DMS153 (cell line): Measurements from ENCODE around the gene SLC7A6OS.
A peak's percentile ranks its signal among the peaks of the same experiment; 100 is the strongest.

Experiments
- DNase-seq: peaks from one replicate; lab custom pipeline; 2025; lab: John Stamatoyannopoulos, UW

The SLC7A6OS gene

GRCh38 chr16:68310774-68311511 is at the start of gene SLC7A6OS, which contains the start of gene PRMT7:
Gene SLC7A6OS, minus strand, starts transcription at chr16:68310946. Its CDS starts 20 bp downstream, at chr16:68310926.
Gene PRMT7, plus strand, starts transcription at chr16:68311019. Its CDS starts 4,961 bp downstream, at chr16:68315980.
- DNase-seq = peak; percentile 78

- DNase-seq = no peak
These were observed 48.8 kb upstream of the SLC7A6OS start for GRCh38 chr16:68359398-68360191.

GRCh38 chr16:68358951-68359350 is 48.2 kb upstream of the SLC7A6OS start:
- DNase-seq = no peak

GRCh38 chr16:68357923-68358322 is 47.2 kb upstream of the SLC7A6OS start:
- no peak for DNase-seq

- no peak for DNase-seq
These were observed 46.8 kb upstream of the SLC7A6OS start for GRCh38 chr16:68357521-68357922.

- no peak for DNase-seq
These were observed 46.2 kb upstream of the SLC7A6OS start for GRCh38 chr16:68356919-68357286.

- no peak for DNase-seq
These were observed 45.6 kb upstream of the SLC7A6OS start for GRCh38 chr16:68356249-68356918.

- DNase-seq = no peak
These were observed 44.9 kb upstream of the SLC7A6OS start for GRCh38 chr16:68355447-68356248.

- DNase-seq = no peak
These were observed 44.1 kb upstream of the SLC7A6OS start for GRCh38 chr16:68354816-68355215.

- no peak for DNase-seq
These were observed 42.6 kb upstream of the SLC7A6OS start for GRCh38 chr16:68353366-68353765.

GRCh38 chr16:68351991-68352431 is 41.3 kb upstream of the SLC7A6OS start:
- DNase-seq = peak; percentile 88

- no peak for DNase-seq
These were observed 40.7 kb upstream of the SLC7A6OS start for GRCh38 chr16:68351463-68351862.

- no peak for DNase-seq
These were observed 40.1 kb upstream of the SLC7A6OS start for GRCh38 chr16:68350813-68351350.

- DNase-seq = no peak
These were observed 39.2 kb upstream of the SLC7A6OS start for GRCh38 chr16:68349838-68350410.

GRCh38 chr16:68348639-68349445 is 38.1 kb upstream of the SLC7A6OS start:
- DNase-seq = no peak

- DNase-seq = no peak
These were observed 36.9 kb upstream of the SLC7A6OS start for GRCh38 chr16:68347605-68348004.

GRCh38 chr16:68346892-68347480 is 36.2 kb upstream of the SLC7A6OS start:
- DNase-seq = no peak

GRCh38 chr16:68345958-68346635 is 35.4 kb upstream of the SLC7A6OS start:
- no peak for DNase-seq

GRCh38 chr16:68345351-68345810 is 34.6 kb upstream of the SLC7A6OS start:
- no peak for DNase-seq
